Fibroblast of lung (primary cell): ENCODE data around the gene KCNK4.

ENCODE experiments used
- CTCF ChIP-seq, 2 donors: IDR thresholded peaks in 1 of 2; conservative IDR thresholded peaks in 1 of 2; 1 replicate in 1 of 2; 2 replicates in 1 of 2; pipeline ENCODE4 v1.5.1; 2011 to 2012; ENCODE audit warnings: low read length in 2 of 2, control low read depth in 1 of 2, inconsistent platforms in 1 of 2, low read depth in 1 of 2, mild to moderate bottlenecking in 1 of 2
- EZH2 ChIP-seq: IDR thresholded peaks from 2 replicates; pipeline ENCODE4 v1.5.1; 2012; ENCODE audit warnings: low read length, control low read depth, mild to moderate bottlenecking; ENCODE audit errors: missing control alignments

DNA sequence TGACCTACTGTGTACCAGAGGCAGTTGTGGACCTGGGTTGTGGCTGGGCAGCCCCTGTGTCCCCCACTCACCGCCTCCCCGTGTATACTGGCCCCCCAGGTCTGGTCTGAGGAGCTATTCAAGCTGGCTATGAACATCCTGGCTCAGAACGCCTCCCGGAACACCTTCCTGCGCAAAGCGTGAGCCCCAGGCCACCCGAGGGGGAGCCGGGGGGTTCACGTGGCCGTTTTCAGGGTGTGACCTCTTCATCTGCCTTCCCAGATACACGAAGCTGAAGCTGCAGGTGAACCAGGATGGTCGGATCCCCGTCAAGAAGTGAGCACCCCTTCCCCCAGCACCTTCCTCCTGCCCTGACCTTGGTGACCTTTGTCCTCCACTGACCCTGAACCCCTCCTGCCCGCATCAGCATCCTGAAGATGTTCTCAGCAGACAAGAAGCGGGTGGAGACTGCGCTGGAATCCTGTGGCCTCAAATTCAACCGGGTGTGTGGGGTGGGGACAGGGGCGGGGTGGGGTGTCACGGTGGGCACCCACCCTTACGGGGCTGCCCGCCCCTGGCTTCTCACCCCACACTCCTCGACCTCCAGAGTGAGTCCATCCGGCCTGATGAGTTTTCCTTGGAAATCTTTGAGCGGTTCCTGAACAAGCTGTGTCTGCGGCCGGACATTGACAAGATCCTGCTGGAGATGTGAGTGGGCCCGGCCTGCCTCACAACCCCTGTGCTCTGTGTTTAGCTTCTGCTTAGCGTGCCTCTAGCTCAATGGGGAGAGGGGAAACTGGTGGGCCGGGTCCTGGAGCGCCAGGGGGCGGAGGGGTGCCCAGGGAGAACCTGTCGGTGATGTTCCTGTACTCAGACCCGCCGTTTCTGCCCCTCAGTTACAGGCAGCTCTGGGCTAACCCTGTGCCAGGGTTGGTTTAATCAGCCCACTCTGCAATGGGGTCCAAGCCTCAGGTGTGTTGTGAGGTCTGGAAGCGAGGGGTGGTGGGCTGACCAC is 35.7 kb upstream of the KCNK4 start:
- TF ChIP-seq CTCF (conservative IDR thresholded peaks at IDR 0.05 in 1 of 2, IDR thresholded peaks at IDR 0.05 in 1 of 2; ENCODE audit: low read depth in 1 of 2, low read length in 2 of 2) (no peak), EZH2 (no peak)
